ENCODE measurements around the gene ELL2. TPM values are rescaled to one million over a fixed set of nuclear protein-coding genes. Genes with fewer than 3 reads are reported as not detected.

The ELL2 gene
- polyA plus RNA-seq, 1 of the 3 experiments (the other 2 are of a cell fraction), result 18.4 TPM

DNA sequence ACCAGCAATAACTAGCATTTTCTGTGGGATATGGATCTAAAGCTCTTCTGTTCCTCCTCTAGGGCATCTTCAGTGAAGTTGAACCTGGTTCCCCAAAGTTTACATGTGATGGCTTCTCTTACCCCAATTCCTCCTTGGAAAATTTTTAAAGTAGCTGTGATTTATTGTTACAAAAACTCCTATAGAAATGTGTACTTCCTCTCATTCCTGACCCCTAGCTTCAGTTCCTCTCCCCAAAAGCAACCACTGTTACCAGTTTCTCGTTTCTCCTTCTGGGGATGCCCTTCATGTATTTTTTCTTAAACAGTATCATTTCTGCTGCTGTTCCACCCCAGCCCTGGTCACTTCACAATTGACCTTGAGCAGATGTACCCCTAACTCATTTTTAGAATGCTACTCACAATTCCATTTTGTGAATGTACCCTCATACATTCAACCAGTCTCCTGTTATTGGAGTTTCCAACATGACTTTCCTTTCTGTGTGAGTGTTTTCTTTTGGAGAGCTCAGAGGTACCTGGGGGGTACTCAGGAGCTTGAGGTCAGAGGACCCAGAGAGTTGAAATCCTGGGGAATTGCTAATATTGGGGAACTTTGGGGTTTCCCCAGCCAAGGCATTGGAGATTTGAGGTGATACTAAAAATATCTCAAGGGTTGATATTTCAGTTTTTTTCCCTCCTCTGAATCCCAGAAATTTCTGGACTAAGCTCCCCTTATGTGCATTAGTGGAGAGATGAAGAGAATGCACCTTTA lies 120.5 kb downstream of the ELL2 start:
- H3K9me2 ChIP-seq, result no peaks in the 10 kb centered on the region
- H3K79me2 ChIP-seq (ENCODE audit: insufficient read depth), result no peaks in the 10 kb centered on the region
- no peak for DNase-seq
- no peak for TF ChIP-seq TEAD4 (IDR thresholded peaks at IDR 0.05; ENCODE audit: borderline replicate concordance, insufficient read depth)
- H3K4me2 ChIP-seq, result no peak overlapping the region
- H3K27me3 ChIP-seq (ENCODE audit: insufficient read depth), result no peaks in the 10 kb centered on the region
- CTCF ChIA-PET, result interaction anchor here (0.9 to 12.2 kb wide), 6 partner anchors 12 to 197 kb away, joined by 3 to 139 read pairs (median 6); partner anchors contain the start of gene RFESD
- H2AFZ ChIP-seq (ENCODE audit: low read depth), result no peak overlapping the region
- H3K4me3 ChIP-seq (ENCODE audit: low read depth in 2 of 2, low read length in 1 of 2), result no peak overlapping the region
- H4K20me1 ChIP-seq (ENCODE audit: insufficient read depth), result no peaks in the 10 kb centered on the region
- no peak overlapping the region for H3K27ac ChIP-seq (ENCODE audit: low read depth in 2 of 2, low read length in 1 of 2)
- H3K9ac ChIP-seq, result no peak overlapping the region
- POLR2A ChIA-PET, result no interaction called here
- 64% methylated on average over 1 of the region's 1 CpG for WGBS (ENCODE audit: low lambda C conversion rate)
- no peaks in the 10 kb centered on the region for H3K9me3 ChIP-seq
- H3F3A ChIP-seq (replicated peaks; ENCODE audit: insufficient read depth), result no peaks in the 10 kb centered on the region
- no peaks in the 10 kb centered on the region for H3K36me3 ChIP-seq (replicated peaks in 1 of 2; ENCODE audit: control insufficient read depth in 1 of 2, insufficient read depth in 2 of 2, low read length in 1 of 2)
- peaks cover 0 to 5% of the 10 kb centered on the region in 2 experiments; a peak in 1 of 4 replicates for H3K4me1 ChIP-seq (ENCODE audit: control insufficient read depth in 1 of 2, insufficient read depth in 2 of 2, low read depth in 1 of 2, low read length in 1 of 2)

DNA sequence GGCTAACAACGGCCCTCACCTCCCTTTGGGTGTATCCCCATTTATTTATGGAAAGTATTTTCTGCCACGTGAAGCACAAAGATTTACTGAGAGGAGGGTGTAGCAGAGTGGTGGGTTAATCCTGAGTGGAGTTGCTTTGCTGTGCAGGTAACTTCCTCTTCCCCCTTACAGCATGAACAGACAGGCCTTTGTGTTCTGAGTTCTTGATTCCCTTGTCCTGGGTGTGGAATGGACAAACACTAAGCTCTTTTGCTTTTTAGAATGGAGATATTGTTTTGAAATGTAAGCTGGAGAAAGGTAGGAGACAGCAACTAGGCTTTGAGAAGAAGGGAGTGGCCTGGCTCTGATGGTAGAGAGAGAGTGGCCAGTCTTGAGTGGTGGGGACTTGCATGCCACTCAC lies 122.0 kb downstream of the ELL2 start:
- ChIA-PET CTCF (interaction anchor here (1.1 to 2.0 kb wide), 2 partner anchors 20 to 176 kb away, joined by 3 to 4 read pairs; no protein-coding TSS in a partner anchor), POLR2A (no interaction called here)
- no peaks in the 10 kb centered on the region for H3K36me3 ChIP-seq (replicated peaks in 1 of 2; ENCODE audit: control insufficient read depth in 1 of 2, insufficient read depth in 2 of 2, low read length in 1 of 2)
- no peaks in the 10 kb centered on the region for H3F3A ChIP-seq (replicated peaks; ENCODE audit: insufficient read depth)
- DNase-seq, result no peak
- no peak overlapping the region for H2AFZ ChIP-seq (ENCODE audit: low read depth)
- H3K4me3 ChIP-seq (ENCODE audit: low read depth in 2 of 2, low read length in 1 of 2), result no peak overlapping the region
- H3K4me2 ChIP-seq, result no peak overlapping the region
- H3K9me2 ChIP-seq, result no peaks in the 10 kb centered on the region
- no peaks in the 10 kb centered on the region for H3K9me3 ChIP-seq
- no peaks in the 10 kb centered on the region for H4K20me1 ChIP-seq (ENCODE audit: insufficient read depth)
- H3K4me1 ChIP-seq (ENCODE audit: control insufficient read depth in 1 of 2, insufficient read depth in 2 of 2, low read depth in 1 of 2, low read length in 1 of 2), result peaks cover 0 to 9% of the 10 kb centered on the region in 2 experiments; a peak in 1 of 4 replicates
- H3K9ac ChIP-seq, result no peak overlapping the region
- H3K27me3 ChIP-seq (ENCODE audit: insufficient read depth), result no peaks in the 10 kb centered on the region
- TF ChIP-seq, protein P1, sequence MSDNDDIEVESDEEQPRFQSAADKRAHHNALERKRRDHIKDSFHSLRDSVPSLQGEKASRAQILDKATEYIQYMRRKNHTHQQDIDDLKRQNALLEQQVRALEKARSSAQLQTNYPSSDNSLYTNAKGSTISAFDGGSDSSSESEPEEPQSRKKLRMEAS (IDR thresholded peaks at IDR 0.05; ENCODE audit: low read depth), result no peak
- TF ChIP-seq, protein P2, sequence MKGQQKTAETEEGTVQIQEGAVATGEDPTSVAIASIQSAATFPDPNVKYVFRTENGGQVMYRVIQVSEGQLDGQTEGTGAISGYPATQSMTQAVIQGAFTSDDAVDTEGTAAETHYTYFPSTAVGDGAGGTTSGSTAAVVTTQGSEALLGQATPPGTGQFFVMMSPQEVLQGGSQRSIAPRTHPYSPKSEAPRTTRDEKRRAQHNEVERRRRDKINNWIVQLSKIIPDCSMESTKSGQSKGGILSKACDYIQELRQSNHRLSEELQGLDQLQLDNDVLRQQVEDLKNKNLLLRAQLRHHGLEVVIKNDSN (IDR thresholded peaks at IDR 0.05; ENCODE audit: borderline replicate concordance, low read depth), result no peak
- TF ChIP-seq TAF1 (IDR thresholded peaks at IDR 0.05; ENCODE audit: borderline replicate concordance, low read depth, low read length) (no peak), ELF1 (IDR thresholded peaks at IDR 0.05) (no peak), FOXM1 (IDR thresholded peaks at IDR 0.05; ENCODE audit: low read depth) (no peak), FOXJ3 (CRISPR knock-in tag; IDR thresholded peaks at IDR 0.05) (no peak), FOSL2 (IDR thresholded peaks at IDR 0.05; ENCODE audit: borderline replicate concordance, low read depth) (no peak), TCF12 (IDR thresholded peaks at IDR 0.05) (no peak), MEF2A (IDR thresholded peaks at IDR 0.05; ENCODE audit: borderline replicate concordance, low read depth) (no peak), NRF1 (IDR thresholded peaks at IDR 0.05; ENCODE audit: low read depth, low read length) (no peak), EP300 (IDR thresholded peaks at IDR 0.05; ENCODE audit: borderline replicate concordance in 1 of 2, low read depth in 1 of 2, low read length in 1 of 2) (no peak), RAD21 (IDR thresholded peaks at IDR 0.05; ENCODE audit: low read length) (no peak), GABPA (IDR thresholded peaks at IDR 0.05; ENCODE audit: low read depth) (no peak), SIN3A (IDR thresholded peaks at IDR 0.05; ENCODE audit: borderline replicate concordance, low read depth, low read length) (no peak)
- TF ChIP-seq, protein P3, sequence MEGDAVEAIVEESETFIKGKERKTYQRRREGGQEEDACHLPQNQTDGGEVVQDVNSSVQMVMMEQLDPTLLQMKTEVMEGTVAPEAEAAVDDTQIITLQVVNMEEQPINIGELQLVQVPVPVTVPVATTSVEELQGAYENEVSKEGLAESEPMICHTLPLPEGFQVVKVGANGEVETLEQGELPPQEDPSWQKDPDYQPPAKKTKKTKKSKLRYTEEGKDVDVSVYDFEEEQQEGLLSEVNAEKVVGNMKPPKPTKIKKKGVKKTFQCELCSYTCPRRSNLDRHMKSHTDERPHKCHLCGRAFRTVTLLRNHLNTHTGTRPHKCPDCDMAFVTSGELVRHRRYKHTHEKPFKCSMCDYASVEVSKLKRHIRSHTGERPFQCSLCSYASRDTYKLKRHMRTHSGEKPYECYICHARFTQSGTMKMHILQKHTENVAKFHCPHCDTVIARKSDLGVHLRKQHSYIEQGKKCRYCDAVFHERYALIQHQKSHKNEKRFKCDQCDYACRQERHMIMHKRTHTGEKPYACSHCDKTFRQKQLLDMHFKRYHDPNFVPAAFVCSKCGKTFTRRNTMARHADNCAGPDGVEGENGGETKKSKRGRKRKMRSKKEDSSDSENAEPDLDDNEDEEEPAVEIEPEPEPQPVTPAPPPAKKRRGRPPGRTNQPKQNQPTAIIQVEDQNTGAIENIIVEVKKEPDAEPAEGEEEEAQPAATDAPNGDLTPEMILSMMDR (IDR thresholded peaks at IDR 0.05), result no peak
- TF ChIP-seq, protein P4, sequence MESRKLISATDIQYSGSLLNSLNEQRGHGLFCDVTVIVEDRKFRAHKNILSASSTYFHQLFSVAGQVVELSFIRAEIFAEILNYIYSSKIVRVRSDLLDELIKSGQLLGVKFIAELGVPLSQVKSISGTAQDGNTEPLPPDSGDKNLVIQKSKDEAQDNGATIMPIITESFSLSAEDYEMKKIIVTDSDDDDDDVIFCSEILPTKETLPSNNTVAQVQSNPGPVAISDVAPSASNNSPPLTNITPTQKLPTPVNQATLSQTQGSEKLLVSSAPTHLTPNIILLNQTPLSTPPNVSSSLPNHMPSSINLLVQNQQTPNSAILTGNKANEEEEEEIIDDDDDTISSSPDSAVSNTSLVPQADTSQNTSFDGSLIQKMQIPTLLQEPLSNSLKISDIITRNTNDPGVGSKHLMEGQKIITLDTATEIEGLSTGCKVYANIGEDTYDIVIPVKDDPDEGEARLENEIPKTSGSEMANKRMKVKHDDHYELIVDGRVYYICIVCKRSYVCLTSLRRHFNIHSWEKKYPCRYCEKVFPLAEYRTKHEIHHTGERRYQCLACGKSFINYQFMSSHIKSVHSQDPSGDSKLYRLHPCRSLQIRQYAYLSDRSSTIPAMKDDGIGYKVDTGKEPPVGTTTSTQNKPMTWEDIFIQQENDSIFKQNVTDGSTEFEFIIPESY (IDR thresholded peaks at IDR 0.05; ENCODE audit: borderline replicate concordance, low read depth), result no peak
- TF ChIP-seq, protein P5, sequence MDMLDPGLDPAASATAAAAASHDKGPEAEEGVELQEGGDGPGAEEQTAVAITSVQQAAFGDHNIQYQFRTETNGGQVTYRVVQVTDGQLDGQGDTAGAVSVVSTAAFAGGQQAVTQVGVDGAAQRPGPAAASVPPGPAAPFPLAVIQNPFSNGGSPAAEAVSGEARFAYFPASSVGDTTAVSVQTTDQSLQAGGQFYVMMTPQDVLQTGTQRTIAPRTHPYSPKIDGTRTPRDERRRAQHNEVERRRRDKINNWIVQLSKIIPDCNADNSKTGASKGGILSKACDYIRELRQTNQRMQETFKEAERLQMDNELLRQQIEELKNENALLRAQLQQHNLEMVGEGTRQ (IDR thresholded peaks at IDR 0.05; ENCODE audit: borderline replicate concordance, low read depth, low read length), result no peak
- TF ChIP-seq, protein P6, sequence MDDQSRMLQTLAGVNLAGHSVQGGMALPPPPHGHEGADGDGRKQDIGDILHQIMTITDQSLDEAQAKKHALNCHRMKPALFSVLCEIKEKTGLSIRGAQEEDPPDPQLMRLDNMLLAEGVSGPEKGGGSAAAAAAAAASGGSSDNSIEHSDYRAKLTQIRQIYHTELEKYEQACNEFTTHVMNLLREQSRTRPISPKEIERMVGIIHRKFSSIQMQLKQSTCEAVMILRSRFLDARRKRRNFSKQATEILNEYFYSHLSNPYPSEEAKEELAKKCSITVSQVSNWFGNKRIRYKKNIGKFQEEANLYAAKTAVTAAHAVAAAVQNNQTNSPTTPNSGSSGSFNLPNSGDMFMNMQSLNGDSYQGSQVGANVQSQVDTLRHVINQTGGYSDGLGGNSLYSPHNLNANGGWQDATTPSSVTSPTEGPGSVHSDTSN (IDR thresholded peaks at IDR 0.05), result no peak
- no peaks in the 10 kb centered on the region for H3K79me2 ChIP-seq (ENCODE audit: insufficient read depth)
- WGBS (ENCODE audit: low lambda C conversion rate), result 51% methylated on average over 2 of the region's 2 CpGs
- no peak overlapping the region for H3K27ac ChIP-seq (ENCODE audit: low read depth in 2 of 2, low read length in 1 of 2)

All from SK-N-SH (cell line).